ENCODE data around the gene SOX11.

Gene SOX11

GRCh38 chr2:5706717-5707455 lies 14.7 kb downstream of the SOX11 start:
- Histone ChIP-seq H3F3A (ENCODE audit: insufficient read depth) (no peaks in the 10 kb centered on the region), H3K4me2 (ENCODE audit: low read depth, low read length, poor library complexity, severe bottlenecking) (no peak overlapping the region), H3K27ac (ENCODE audit: low read depth, low read length) (no peak overlapping the region), H3K9ac (ENCODE audit: low read length) (no peak overlapping the region), H3K9me3 (ENCODE audit: insufficient read depth, low read length) (no peaks in the 10 kb centered on the region), H2AFZ (ENCODE audit: low read depth, low read length, severe bottlenecking) (no peak overlapping the region), H4K20me1 (ENCODE audit: low read depth, low read length) (no peaks in the 10 kb centered on the region), H3K27me3 (ENCODE audit: low read length) (no peaks in the 10 kb centered on the region), H3K79me2 (ENCODE audit: insufficient read depth, low read length) (no peaks in the 10 kb centered on the region), H3K4me3 (ENCODE audit: insufficient read depth, low read length, poor library complexity, severe bottlenecking) (no peak overlapping the region), H3K9me2 (replicated peaks; ENCODE audit: insufficient read depth, low read length) (no peaks in the 10 kb centered on the region), H3K36me3 (ENCODE audit: low read length) (no peaks in the 10 kb centered on the region)
- no peak for TF ChIP-seq CTCF (IDR thresholded peaks at IDR 0.05; ENCODE audit: insufficient read depth, low read length, poor library complexity, severe bottlenecking)
- no peak for TF ChIP-seq EZH2phosphoT487 (conservative IDR thresholded peaks at IDR 0.05; ENCODE audit: low read length)

- H3K9ac ChIP-seq (ENCODE audit: low read length): no peak overlapping the region
- no peaks in the 10 kb centered on the region for H3K36me3 ChIP-seq (ENCODE audit: low read length)
- H3K27me3 ChIP-seq (ENCODE audit: low read length): no peaks in the 10 kb centered on the region
- TF ChIP-seq EZH2phosphoT487 (conservative IDR thresholded peaks at IDR 0.05; ENCODE audit: low read length) (no peak), CTCF (IDR thresholded peaks at IDR 0.05; ENCODE audit: insufficient read depth, low read length, poor library complexity, severe bottlenecking) (no peak)
- H3K4me3 ChIP-seq (ENCODE audit: insufficient read depth, low read length, poor library complexity, severe bottlenecking): no peak overlapping the region
- H4K20me1 ChIP-seq (ENCODE audit: low read depth, low read length): no peaks in the 10 kb centered on the region
- H3F3A ChIP-seq (ENCODE audit: insufficient read depth): no peaks in the 10 kb centered on the region
- H3K9me3 ChIP-seq (ENCODE audit: insufficient read depth, low read length): no peaks in the 10 kb centered on the region
- no peaks in the 10 kb centered on the region for H3K9me2 ChIP-seq (replicated peaks; ENCODE audit: insufficient read depth, low read length)
- no peaks in the 10 kb centered on the region for H3K79me2 ChIP-seq (ENCODE audit: insufficient read depth, low read length)
- no peak overlapping the region for H3K27ac ChIP-seq (ENCODE audit: low read depth, low read length)
- H2AFZ ChIP-seq (ENCODE audit: low read depth, low read length, severe bottlenecking): no peak overlapping the region
- H3K4me2 ChIP-seq (ENCODE audit: low read depth, low read length, poor library complexity, severe bottlenecking): no peak overlapping the region
These were observed 18.4 kb downstream of the SOX11 start for GRCh38 chr2:5710615-5711014.

- Histone ChIP-seq H3K4me2 (ENCODE audit: low read depth, low read length, poor library complexity, severe bottlenecking) (no peak overlapping the region), H3F3A (ENCODE audit: insufficient read depth) (no peaks in the 10 kb centered on the region), H3K27me3 (ENCODE audit: low read length) (no peaks in the 10 kb centered on the region), H3K9me2 (replicated peaks; ENCODE audit: insufficient read depth, low read length) (no peaks in the 10 kb centered on the region), H3K27ac (ENCODE audit: low read depth, low read length) (no peak overlapping the region), H4K20me1 (ENCODE audit: low read depth, low read length) (no peaks in the 10 kb centered on the region), H3K9me3 (ENCODE audit: insufficient read depth, low read length) (no peaks in the 10 kb centered on the region), H3K79me2 (ENCODE audit: insufficient read depth, low read length) (no peaks in the 10 kb centered on the region), H3K9ac (ENCODE audit: low read length) (no peak overlapping the region), H3K36me3 (ENCODE audit: low read length) (no peaks in the 10 kb centered on the region), H2AFZ (ENCODE audit: low read depth, low read length, severe bottlenecking) (no peak overlapping the region), H3K4me3 (ENCODE audit: insufficient read depth, low read length, poor library complexity, severe bottlenecking) (no peak overlapping the region)
- no peak for TF ChIP-seq CTCF (IDR thresholded peaks at IDR 0.05; ENCODE audit: insufficient read depth, low read length, poor library complexity, severe bottlenecking)
- TF ChIP-seq EZH2phosphoT487 (conservative IDR thresholded peaks at IDR 0.05; ENCODE audit: low read length): no peak
These were observed 20.9 kb downstream of the SOX11 start for GRCh38 chr2:5713101-5713500.
